HEK293T (cell line): Measurements from ENCODE around the gene ASB2.

Source experiments
- ARNT ChIP-seq: fragments of 450-650 bp; IDR thresholded peaks from 2 replicates; pipeline ENCODE4 v1.6.1; 2017; ENCODE audit warnings: mild to moderate bottlenecking
- BHLHE40 ChIP-seq: fragments of 450-650 bp; IDR thresholded peaks from 2 replicates; pipeline ENCODE4 v1.6.1; 2016; ENCODE audit warnings: mild to moderate bottlenecking, moderate library complexity, borderline replicate concordance
- CTBP1 ChIP-seq: fragments of 450-650 bp; IDR thresholded peaks from 2 replicates; pipeline ENCODE4 v1.6.1; 2016; ENCODE audit warnings: borderline replicate concordance
- ELF4 ChIP-seq: fragments of 450-650 bp; IDR thresholded peaks from 2 replicates; pipeline ENCODE4 v1.6.1; 2017; ENCODE audit warnings: antibody characterized with exemption
- FOXA1 ChIP-seq: fragments of 450-650 bp; IDR thresholded peaks from 2 replicates; pipeline ENCODE4 v1.6.1; 2016; ENCODE audit warnings: mild to moderate bottlenecking
- FOXK2 ChIP-seq: fragments of 450-650 bp; IDR thresholded peaks from 2 replicates; pipeline ENCODE4 v1.6.1; 2016; ENCODE audit warnings: mild to moderate bottlenecking
- FOXM1 ChIP-seq: fragments of 450-650 bp; IDR thresholded peaks from 2 replicates; pipeline ENCODE4 v1.6.1; 2017; ENCODE audit warnings: mild to moderate bottlenecking, borderline replicate concordance
- HDGF ChIP-seq: fragments of 450-650 bp; IDR thresholded peaks from 2 replicates; pipeline ENCODE4 v1.6.1; 2017; ENCODE audit warnings: antibody characterized with exemption, borderline replicate concordance
- L3MBTL2 ChIP-seq: fragments of 450-650 bp; conservative IDR thresholded peaks from 2 replicates; pipeline ENCODE4 v1.6.1; 2016; ENCODE audit warnings: mild to moderate bottlenecking
- NFRKB ChIP-seq: fragments of 450-650 bp; IDR thresholded peaks from 2 replicates; pipeline ENCODE4 v1.6.1; 2016; ENCODE audit warnings: mild to moderate bottlenecking, moderate library complexity
- SP1 ChIP-seq: fragments of 450-650 bp; IDR thresholded peaks from 2 replicates; pipeline ENCODE4 v1.6.1; 2017
- SUZ12 ChIP-seq: fragments of 450-650 bp; IDR thresholded peaks from 2 replicates; pipeline ENCODE4 v1.6.1; 2016; ENCODE audit warnings: mild to moderate bottlenecking
- ZNF384 ChIP-seq: fragments of 450-650 bp; IDR thresholded peaks from 2 replicates; pipeline ENCODE4 v1.6.1; 2016

GRCh38 chr14:94005324-94006073 is 29.1 kb upstream of the ASB2 start:
- TF ChIP-seq FOXK2, result no peak
- no peak for TF ChIP-seq CTBP1
- no peak for TF ChIP-seq SP1
- no peak for TF ChIP-seq SUZ12
- TF ChIP-seq FOXM1, result no peak
- no peak for TF ChIP-seq FOXA1
- TF ChIP-seq BHLHE40, result no peak
- TF ChIP-seq ELF4, result no peak
- TF ChIP-seq ZNF384, result no peak
- TF ChIP-seq ARNT, result no peak
- no peak for TF ChIP-seq NFRKB
- TF ChIP-seq L3MBTL2, result no peak
- no peak for TF ChIP-seq HDGF
